PC-9 (cell line): ENCODE data around the gene CDK13.

Experiments
- CTCF ChIP-seq: fragments of 200-600 bp; sonication (generic); conservative IDR thresholded peaks from 2 replicates; pipeline ENCODE4 v1.6.1; 2017; ENCODE audit warnings: mixed run types, antibody characterized with exemption, mild to moderate bottlenecking, moderate library complexity
- EZH2 ChIP-seq: fragments of 200-600 bp; sonication (generic); IDR thresholded peaks from 2 replicates; pipeline ENCODE4 v1.8.0; 2017; ENCODE audit warnings: antibody characterized with exemption, low read depth

- no peak for TF ChIP-seq CTCF
- TF ChIP-seq EZH2: no peak
Measured at GRCh38 chr7:40059057-40059456, 109.0 kb downstream of the CDK13 start.
